Brain microvascular endothelial cell (primary cell): ENCODE results near the gene POLE2.
A peak's percentile ranks its signal among the peaks of the same experiment; 100 is the strongest.
"Not testable (repeated sequence)": the region's sequence is repeated elsewhere in the genome, so short reads cannot be mapped to it uniquely, and the experiment has no call there.

Source experiments
- DNase-seq: peaks from one replicate; pipeline ENCODE4 v3.0.0-alpha.2; 2020
- H3K27ac ChIP-seq: fragments of 250-450 bp; sonication (Bioruptor Pico); 2 replicates; pipeline ENCODE4 v1.5.1; 2020; ENCODE audit warnings: mild to moderate bottlenecking, moderate library complexity
- H3K27me3 ChIP-seq: fragments of 250-450 bp; sonication (Bioruptor Pico); replicated peaks from 2 replicates; pipeline ENCODE4 v1.5.1; 2020; ENCODE audit warnings: mild to moderate bottlenecking
- H3K36me3 ChIP-seq: fragments of 250-450 bp; sonication (Bioruptor Pico); replicated peaks from 2 replicates; pipeline ENCODE4 v1.5.1; 2020; ENCODE audit warnings: mild to moderate bottlenecking
- H3K4me3 ChIP-seq: 2 replicates; pipeline ENCODE4 v1.5.1; 2011; ENCODE audit warnings: low read depth, mild to moderate bottlenecking, control low read depth, low read length, moderate library complexity
- in situ Hi-C: cut with HindIII; loops from 2 replicates; pipeline ENCODE4 v1.10.0; 2017; ENCODE audit warnings: low sequenced_read_pairs, low pct_ligation_motif_present
- TF ChIP-seq, protein P1 (sequence below): IDR thresholded peaks from 2 replicates; pipeline ENCODE4 v1.5.1; 2011; ENCODE audit warnings: low read depth, mild to moderate bottlenecking, moderate library complexity, low read length, control low read depth, inconsistent platforms; ENCODE audit errors: missing control alignments

Gene POLE2

DNA sequence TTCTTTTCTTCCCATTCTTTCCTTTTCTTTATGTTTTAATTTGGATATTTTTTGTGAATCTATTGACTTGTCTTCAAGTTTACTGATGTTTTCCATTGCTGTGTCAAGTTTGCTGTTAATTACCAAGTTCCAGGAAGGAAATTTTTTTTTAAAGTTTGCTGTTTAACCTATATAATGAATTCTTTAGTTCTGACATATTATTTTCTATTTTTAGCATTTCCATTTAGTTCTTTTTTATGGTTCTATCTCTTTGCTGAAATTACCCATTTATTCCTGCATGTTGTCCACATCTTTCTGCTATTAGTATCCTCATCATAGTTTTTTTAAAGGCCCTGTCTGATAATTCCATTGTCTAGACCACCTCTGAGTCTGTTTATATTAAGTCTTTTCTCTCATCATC, 32.7 kb upstream of the POLE2 start:
- TF ChIP-seq, protein P1, sequence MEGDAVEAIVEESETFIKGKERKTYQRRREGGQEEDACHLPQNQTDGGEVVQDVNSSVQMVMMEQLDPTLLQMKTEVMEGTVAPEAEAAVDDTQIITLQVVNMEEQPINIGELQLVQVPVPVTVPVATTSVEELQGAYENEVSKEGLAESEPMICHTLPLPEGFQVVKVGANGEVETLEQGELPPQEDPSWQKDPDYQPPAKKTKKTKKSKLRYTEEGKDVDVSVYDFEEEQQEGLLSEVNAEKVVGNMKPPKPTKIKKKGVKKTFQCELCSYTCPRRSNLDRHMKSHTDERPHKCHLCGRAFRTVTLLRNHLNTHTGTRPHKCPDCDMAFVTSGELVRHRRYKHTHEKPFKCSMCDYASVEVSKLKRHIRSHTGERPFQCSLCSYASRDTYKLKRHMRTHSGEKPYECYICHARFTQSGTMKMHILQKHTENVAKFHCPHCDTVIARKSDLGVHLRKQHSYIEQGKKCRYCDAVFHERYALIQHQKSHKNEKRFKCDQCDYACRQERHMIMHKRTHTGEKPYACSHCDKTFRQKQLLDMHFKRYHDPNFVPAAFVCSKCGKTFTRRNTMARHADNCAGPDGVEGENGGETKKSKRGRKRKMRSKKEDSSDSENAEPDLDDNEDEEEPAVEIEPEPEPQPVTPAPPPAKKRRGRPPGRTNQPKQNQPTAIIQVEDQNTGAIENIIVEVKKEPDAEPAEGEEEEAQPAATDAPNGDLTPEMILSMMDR, result no peak
- in situ Hi-C loops, result no loop called here
- Histone ChIP-seq H3K27ac (no peak overlapping the region), H3K4me3 (no peak overlapping the region), H3K27me3 (no peaks in the 10 kb centered on the region), H3K36me3 (no peaks in the 10 kb centered on the region)
- DNase-seq, result no peak

GRCh38 chr14:49710993-49711392, 23.0 kb upstream of the POLE2 start:
- H3K36me3 ChIP-seq, H3K4me3 ChIP-seq, in situ Hi-C loops, H3K27me3 ChIP-seq, DNase-seq, H3K27ac ChIP-seq: not testable (repeated sequence)

- H3K4me3 ChIP-seq, H3K36me3 ChIP-seq, H3K27me3 ChIP-seq, DNase-seq, H3K27ac ChIP-seq, in situ Hi-C loops: not testable (repeated sequence)
Measured at GRCh38 chr14:49704471-49704870, 16.5 kb upstream of the POLE2 start.

DNA sequence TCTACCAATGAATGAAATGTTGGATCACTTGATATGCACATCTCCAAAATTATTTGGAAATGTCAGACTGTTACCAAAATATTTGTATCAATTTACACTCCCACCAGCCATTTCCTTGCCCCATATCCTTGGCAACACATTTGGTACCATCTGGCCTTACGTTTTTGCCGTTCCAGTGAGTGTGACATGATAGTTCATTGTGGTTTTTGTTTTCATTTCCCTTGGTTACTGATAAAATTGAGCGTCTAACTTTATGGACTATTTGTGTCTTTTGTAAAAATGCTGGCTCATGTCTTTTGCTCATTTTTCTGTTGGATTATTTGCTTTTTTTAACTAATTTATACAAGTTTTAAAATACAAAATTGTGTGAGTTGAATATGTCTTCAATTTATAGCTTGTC, 16.0 kb upstream of the POLE2 start:
- Histone ChIP-seq H3K36me3 (no peaks in the 10 kb centered on the region), H3K27ac (no peak overlapping the region), H3K27me3 (no peaks in the 10 kb centered on the region), H3K4me3 (no peak overlapping the region)
- TF ChIP-seq, protein P1, result no peak
- no peak for DNase-seq
- in situ Hi-C loops, result no loop called here

DNA sequence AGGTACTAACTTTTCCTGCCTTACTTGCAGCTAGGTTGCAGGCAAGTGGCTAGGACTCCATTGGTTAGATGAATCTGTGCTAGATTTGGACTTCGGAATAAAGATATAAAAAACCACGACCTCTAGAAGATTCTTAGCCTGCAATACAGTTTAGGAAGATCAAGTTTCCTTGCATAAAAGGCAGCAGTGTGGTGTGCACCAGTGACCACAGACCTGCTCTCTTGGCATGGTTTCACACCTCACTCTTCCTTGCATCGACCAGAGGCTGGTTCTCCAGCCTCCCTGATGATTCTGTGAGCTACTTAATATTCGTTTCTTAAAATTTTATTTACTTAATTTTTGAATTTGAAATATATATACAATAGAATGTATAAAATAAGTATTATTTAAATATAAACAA, 14.7 kb upstream of the POLE2 start:
- H3K27ac ChIP-seq, result no peak overlapping the region
- in situ Hi-C loops, result no loop called here
- DNase-seq, result no peak
- TF ChIP-seq, protein P1, result no peak
- no peaks in the 10 kb centered on the region for H3K36me3 ChIP-seq
- no peak overlapping the region for H3K4me3 ChIP-seq
- no peaks in the 10 kb centered on the region for H3K27me3 ChIP-seq

GRCh38 chr14:49693735-49694124, 5.7 kb upstream of the POLE2 start:
- DNase-seq, H3K27ac ChIP-seq, in situ Hi-C loops, H3K36me3 ChIP-seq, H3K27me3 ChIP-seq: not testable (repeated sequence)
- H3K4me3 ChIP-seq, result peak overlapping the region; percentile 69

GRCh38 chr14:49692811-49693734, 5.1 kb upstream of the POLE2 start, which contains the start of gene KLHDC1:
Gene KLHDC1 (plus strand): TSS chr14:49693120. CDS start chr14:49693195, 75 bp downstream.
- TF ChIP-seq, protein P1, result no peak

More at GRCh38 chr14:49692811-49693734, 5.1 kb upstream of the POLE2 start, which contains the start of gene KLHDC1:
- in situ Hi-C loops, result no loop called here
- DNase-seq, result peak; percentile 65
- H3K36me3 ChIP-seq, result no peaks in the 10 kb centered on the region
- peak within 1 kb of the TSS; percentile 69 for H3K4me3 ChIP-seq
- no peaks in the 10 kb centered on the region for H3K27me3 ChIP-seq
- peak within 1 kb of the TSS; percentile 70 for H3K27ac ChIP-seq
